Type B pancreatic cell (in vitro differentiated cells): ENCODE measurements around the gene LMNB1. TPM values are rescaled to one million over a fixed set of nuclear protein-coding genes. Genes with fewer than 3 reads are reported as not detected.
"Not testable (repeated sequence)": the region's sequence is repeated elsewhere in the genome, so short reads cannot be mapped to it uniquely, and the experiment has no call there.

Experiments
- DNase-seq: peaks from one replicate; pipeline ENCODE4 v3.0.0; 2021; ENCODE audit warnings: mixed read lengths; ENCODE audit not compliant: unreplicated experiment; ENCODE audit errors: extremely low spot score
- H3K27ac Mint-ChIP-seq: 2 replicates; pipeline ENCODE4 v1.8.0; 2021; ENCODE audit warnings: mild to moderate bottlenecking, mixed read lengths
- H3K27me3 Mint-ChIP-seq: 2 replicates; pipeline ENCODE4 v1.8.0; 2021; ENCODE audit warnings: mixed read lengths
- H3K36me3 Mint-ChIP-seq: 2 replicates; pipeline ENCODE4 v1.8.0; 2021; ENCODE audit warnings: mixed read lengths
- H3K4me1 Mint-ChIP-seq: one replicate; pipeline ENCODE4 v1.8.0; 2021; ENCODE audit warnings: mixed read lengths; ENCODE audit not compliant: unreplicated experiment
- H3K4me3 Mint-ChIP-seq: 2 replicates; pipeline ENCODE4 v1.8.0; 2021; ENCODE audit warnings: mild to moderate bottlenecking, mixed read lengths
- H3K9me3 Mint-ChIP-seq: 2 replicates; pipeline ENCODE4 v1.8.0; 2021; ENCODE audit warnings: mixed read lengths
- CTCF ChIP-seq: fragments of 200-600 bp; sonication (generic); conservative IDR thresholded peaks from 2 replicates; pipeline ENCODE4 v1.5.0; 2021; ENCODE audit warnings: antibody characterized with exemption, mild to moderate bottlenecking
- total RNA-seq: library from RNA; stranded (reverse); gene quantifications from 2 replicates; pipeline ENCODE4 v1.2.1, GENCODE V29; 2021; ENCODE audit warnings: low replicate concordance

The LMNB1 gene
- total RNA-seq, 1 donor from 2014 or later = 149 TPM

GRCh38 chr5:126852091-126852571 lies 75.2 kb downstream of the LMNB1 start:
- Mint-ChIP-seq H3K4me3 (no peak overlapping the region), H3K9me3 (peaks cover 5% of the 10 kb centered on the region), H3K27ac (no peak overlapping the region), H3K36me3 (peaks cover 14% of the 10 kb centered on the region), H3K27me3 (no peaks in the 10 kb centered on the region), H3K4me1 (peaks cover 31% of the 10 kb centered on the region)
- no peak for DNase-seq
- no peak for TF ChIP-seq CTCF

- no peak overlapping the region for H3K4me3 Mint-ChIP-seq
- H3K9me3 Mint-ChIP-seq = peaks cover 5% of the 10 kb centered on the region
- no peak for DNase-seq
- no peaks in the 10 kb centered on the region for H3K27me3 Mint-ChIP-seq
- peaks cover 15% of the 10 kb centered on the region for H3K36me3 Mint-ChIP-seq
- TF ChIP-seq CTCF = no peak
- H3K4me1 Mint-ChIP-seq = peaks cover 31% of the 10 kb centered on the region
- no peak overlapping the region for H3K27ac Mint-ChIP-seq
Measured at GRCh38 chr5:126852841-126853271, 75.9 kb downstream of the LMNB1 start.

- not testable (repeated sequence) for DNase-seq, H3K27ac Mint-ChIP-seq, H3K27me3 Mint-ChIP-seq, H3K4me3 Mint-ChIP-seq, H3K9me3 Mint-ChIP-seq
- H3K4me1 Mint-ChIP-seq = peaks cover 29% of the 10 kb centered on the region
- H3K36me3 Mint-ChIP-seq = peaks cover 15% of the 10 kb centered on the region
Measured at GRCh38 chr5:126853541-126854307, 76.8 kb downstream of the LMNB1 start.

GRCh38 chr5:126854526-126855110 lies 77.7 kb downstream of the LMNB1 start:
- Mint-ChIP-seq H3K4me1 (peaks cover 24% of the 10 kb centered on the region), H3K36me3 (peaks cover 15% of the 10 kb centered on the region), H3K4me3 (no peak overlapping the region), H3K9me3 (peaks cover 5% of the 10 kb centered on the region), H3K27me3 (no peaks in the 10 kb centered on the region), H3K27ac (no peak overlapping the region)
- DNase-seq = no peak
- no peak for TF ChIP-seq CTCF

GRCh38 chr5:126855266-126855665 lies 78.3 kb downstream of the LMNB1 start:
- Mint-ChIP-seq H3K4me3 (no peak overlapping the region), H3K9me3 (peaks cover 5% of the 10 kb centered on the region), H3K27ac (no peak overlapping the region), H3K27me3 (no peaks in the 10 kb centered on the region), H3K4me1 (peaks cover 24% of the 10 kb centered on the region), H3K36me3 (peaks cover 15% of the 10 kb centered on the region)
- no peak for DNase-seq
- TF ChIP-seq CTCF = no peak
